Prostate gland (tissue), 2 donors: Measurements from ENCODE around the gene ATP9A.

ENCODE experiments used
- CTCF ChIP-seq, 4 experiments: fragments of 200-600 bp in 2 of 4; fragments of 450-650 bp in 2 of 4; sonication (generic) in 2 of 4; IDR thresholded peaks; 1 replicate in 3 of 4; 2 replicates in 1 of 4; pipeline ENCODE4 v1.5.1; 2016 to 2019; ENCODE audit warnings: antibody characterized with exemption in 4 of 4, mild to moderate bottlenecking in 2 of 4, moderate library complexity in 2 of 4
- POLR2A ChIP-seq: fragments of 450-650 bp; IDR thresholded peaks from one replicate; pipeline ENCODE4 v1.6.1; 2016; ENCODE audit warnings: antibody characterized with exemption, mild to moderate bottlenecking

GRCh38 chr20:51796340-51796739 is 28.1 kb upstream of the ATP9A start:
- TF ChIP-seq POLR2A (no peak), CTCF (IDR thresholded peaks at IDR 0.05) (no peak)
